Measurements from ENCODE around the gene NBPF6.
A peak's percentile ranks its signal among the peaks of the same experiment; 100 is the strongest.
"Not testable (repeated sequence)": the region's sequence is repeated elsewhere in the genome, so short reads cannot be mapped to it uniquely, and the experiment has no call there.

Gene NBPF6

DNA sequence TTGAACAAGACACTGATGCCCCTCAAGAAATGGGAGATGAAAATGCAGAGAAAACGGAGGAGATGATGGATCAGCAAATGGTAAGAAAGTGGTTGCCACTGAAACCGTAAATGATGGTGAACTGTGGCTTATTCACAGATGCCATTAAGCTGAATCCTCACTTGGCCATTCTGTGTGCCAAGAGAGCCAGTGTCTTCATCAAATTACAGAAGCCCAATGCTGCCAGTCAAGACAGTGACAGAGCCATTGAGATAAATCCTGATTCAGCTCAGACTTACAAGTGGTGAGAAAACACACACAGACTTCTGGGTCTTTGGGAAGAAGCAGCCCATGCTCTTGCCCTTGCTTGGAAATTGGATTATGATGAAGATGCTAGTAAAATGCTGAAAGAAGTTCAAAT lies 52.5 kb downstream of the NBPF6 start:
- DNase-seq = no peak

DNA sequence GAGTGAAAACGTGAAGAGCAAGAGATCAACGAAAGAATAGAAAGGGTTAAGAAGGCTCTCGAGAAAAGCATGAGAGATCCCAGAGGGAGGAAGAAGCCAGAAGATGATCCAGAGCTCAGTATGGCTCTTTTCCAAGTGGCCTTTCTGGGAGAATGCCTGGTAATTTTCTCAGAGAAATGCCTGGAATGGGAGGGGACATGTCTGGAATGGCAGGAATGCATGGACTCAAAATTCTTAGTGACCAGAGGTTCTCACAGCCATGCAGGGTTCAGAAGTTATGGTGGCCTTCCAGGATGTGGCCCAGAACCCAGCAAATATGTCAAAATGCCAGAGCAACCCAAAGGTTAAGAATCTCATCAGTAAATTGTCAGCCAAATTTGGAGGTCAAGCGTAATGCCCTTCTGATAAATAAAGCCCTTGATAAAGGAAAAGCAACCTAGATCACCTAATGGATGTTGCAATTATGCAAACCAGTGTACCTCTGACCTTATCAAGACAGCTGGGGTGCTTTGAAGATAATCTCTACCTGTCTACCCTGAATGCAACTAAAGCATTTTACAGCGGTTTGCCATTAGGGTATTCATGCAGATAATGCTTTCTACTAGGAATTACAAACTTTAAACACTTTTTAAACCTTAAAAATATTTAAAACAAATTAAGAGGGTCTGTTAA lies 53.1 kb downstream of the NBPF6 start:
- DNase-seq = no peak

DNA sequence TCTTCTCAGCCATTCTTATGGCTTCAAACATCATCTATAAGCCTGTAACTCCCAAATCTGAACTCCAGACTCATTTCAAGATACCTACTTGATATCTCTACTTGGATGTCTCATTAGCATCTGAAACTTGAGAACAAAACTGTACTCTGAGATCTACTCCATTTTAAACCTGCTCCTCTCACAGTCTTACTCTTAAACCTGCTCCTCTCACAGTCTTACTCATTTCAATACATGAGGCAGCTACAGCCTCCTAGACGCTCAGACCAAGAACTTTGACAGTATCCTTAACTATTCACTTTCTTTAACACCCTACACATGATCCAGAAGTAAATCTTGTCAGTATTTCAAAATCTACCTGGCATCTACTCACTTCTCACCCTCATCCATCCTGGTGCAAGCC lies 54.3 kb downstream of the NBPF6 start:
- DNase-seq = no peak

DNA sequence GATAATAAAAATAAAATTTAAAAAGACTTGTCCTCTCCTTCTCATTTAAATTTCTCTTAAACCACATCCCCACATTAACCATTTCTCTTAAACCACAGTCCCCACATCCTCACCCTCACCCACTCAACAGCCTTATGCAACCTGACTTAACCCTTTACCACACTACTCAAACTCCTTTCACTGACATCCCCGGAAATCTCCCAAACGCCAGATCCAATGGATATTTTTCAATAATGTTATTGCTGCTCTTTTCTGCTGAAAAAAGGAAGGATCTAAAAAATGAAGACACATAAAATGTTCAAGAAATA lies 55.6 kb downstream of the NBPF6 start:
- no peak for DNase-seq

DNA sequence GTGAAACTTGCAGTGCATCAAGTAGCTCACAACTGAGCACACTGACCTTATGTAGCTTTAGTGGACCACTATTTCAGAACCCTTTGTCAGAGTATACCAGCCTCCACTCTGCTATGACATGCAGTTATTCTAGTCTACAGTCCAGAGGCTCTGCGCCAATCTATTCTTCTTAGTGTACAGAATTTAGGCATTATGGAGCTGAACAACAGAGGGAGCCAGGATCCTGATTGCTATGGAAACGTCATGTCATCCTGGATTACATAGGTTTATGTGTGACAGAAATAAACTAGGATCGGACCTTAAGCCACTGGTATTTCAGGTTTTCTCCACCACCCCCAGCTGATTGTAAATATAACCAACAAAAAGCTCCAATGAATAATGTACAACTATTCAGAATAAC lies 61.6 kb downstream of the NBPF6 start:
- no peak for DNase-seq

DNA sequence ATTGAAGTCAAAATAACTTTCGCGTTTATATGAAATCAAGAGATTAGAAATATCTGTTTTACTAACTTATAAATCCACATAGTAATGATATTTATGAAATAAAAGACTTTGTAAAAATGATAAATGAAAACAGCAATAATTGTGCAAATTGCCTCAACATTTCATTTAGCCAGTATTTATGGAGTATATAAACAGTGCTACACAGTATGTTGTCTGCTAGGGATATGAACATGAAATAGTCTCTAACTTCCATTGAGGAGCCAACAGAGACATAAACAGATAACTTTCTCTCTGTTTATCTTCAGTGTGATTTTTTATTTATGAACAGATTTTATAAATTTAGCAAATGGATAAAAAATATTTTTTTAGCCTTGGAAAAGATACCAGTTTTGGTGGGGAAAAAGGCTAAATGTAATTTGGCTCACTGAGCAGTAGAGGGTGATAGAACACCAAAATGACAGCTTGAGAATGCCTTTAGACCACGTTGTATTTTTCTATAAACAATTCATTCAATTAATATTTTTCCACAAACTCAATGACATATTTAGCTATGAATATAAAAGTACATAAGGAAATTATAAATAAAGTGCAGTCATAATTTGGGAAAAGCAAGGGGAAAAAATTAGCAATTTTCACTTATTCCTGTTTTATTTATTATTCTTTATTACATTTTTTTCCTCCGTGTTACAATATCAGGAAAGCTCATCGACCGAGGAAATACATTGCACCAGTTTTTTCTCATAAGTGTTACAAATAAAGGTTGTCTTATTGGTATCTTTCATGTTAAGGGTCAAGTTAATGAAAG lies 62.3 kb downstream of the NBPF6 start:
- peak; percentile 24 for DNase-seq

DNA sequence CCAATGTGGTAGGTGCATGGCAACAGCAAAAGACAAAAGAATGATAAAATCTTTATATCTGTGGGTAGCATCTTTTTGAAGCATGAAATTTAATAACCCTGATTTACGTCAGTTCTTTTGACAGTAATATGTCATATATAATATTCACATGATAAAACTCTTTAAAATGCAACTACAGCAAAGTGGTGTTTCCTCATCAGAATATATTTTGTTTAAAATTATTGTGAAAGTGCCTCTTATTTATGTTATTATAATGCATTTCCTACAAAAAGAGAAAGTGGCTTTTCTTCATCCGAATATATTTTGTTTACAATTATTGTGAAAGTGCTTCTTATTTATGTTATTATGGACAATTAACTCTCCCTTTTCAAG lies 62.9 kb downstream of the NBPF6 start:
- DNase-seq = no peak

DNA sequence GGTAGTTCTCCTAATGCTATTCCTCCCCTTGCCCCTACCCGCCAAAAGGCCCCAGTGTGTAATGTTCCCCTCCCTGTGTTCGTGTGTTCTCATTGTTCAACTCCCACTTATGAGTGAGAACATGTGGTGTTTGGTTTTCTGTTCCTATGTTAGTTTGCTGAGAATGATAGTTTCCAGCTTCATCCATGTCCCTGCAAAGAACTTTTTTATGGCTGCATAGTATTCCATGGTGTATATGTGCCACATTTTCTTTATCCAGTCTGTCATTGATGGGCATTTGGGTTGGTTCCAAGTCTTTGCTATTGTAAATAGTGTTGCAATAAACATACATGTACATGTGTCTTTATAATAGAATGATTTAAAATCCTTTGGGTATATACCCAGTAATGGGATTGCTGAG lies 63.8 kb downstream of the NBPF6 start:
- not testable (repeated sequence) for DNase-seq

DNA sequence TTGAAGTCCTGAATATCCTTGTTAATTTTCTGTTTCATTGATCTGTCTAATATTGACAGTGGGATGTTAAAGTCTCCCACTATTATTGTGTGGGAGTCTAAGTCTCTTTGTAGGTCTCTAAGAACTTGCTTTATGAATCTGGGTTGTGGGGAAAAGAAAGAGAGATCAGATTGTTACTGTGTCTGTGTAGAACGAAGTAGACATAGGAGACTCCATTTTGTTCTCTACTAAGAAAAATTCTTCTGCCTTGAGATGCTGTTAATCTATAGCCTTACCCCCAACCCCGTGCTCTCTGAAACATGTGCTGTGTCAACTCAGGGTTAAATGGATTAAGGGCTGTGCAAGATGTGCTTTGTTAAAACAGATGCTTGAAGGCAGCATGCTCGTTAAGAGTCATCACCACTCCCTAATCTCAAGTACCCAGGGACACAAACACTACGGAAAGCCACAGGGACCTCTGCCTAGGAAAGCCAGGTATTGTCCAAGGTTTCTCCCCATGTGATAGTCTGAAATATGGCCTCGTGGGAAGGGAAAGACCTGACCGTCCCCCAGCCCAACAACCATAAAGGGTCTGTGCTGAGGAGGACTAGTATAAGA lies 67.3 kb downstream of the NBPF6 start:
- DNase-seq = not testable (repeated sequence)
